MCF 10A (cell line): ENCODE data around the gene PPP1R3G. TPM values are rescaled to one million over a fixed set of nuclear protein-coding genes. Genes with fewer than 3 reads are reported as not detected.
A peak's percentile ranks its signal among the peaks of the same experiment; 100 is the strongest.

Source experiments
- BruUV-seq: library from RNA; stranded (reverse); fragments of 400-500 nt; replicated peaks from 2 replicates; lab custom pipeline; 2021; lab: Mats Ljungman, UMichigan
- CTCF ChIA-PET: fragments of 300-600 bp; sonication (Branson Sonifier 250); formaldehyde crosslinking; extraction: SDS; loops from one replicate; lab custom pipeline; 2021; ENCODE audit warnings: antibody characterized with exemption, inconsistent platforms; lab: Yijun Ruan, JAX
- POLR2A ChIA-PET: fragments of 300-600, 350-650 bp; sonication (Branson Sonifier 250); formaldehyde crosslinking; extraction: SDS; loops from one replicate; lab custom pipeline; 2020; ENCODE audit warnings: antibody characterized with exemption, inconsistent platforms; lab: Yijun Ruan, JAX
- DNase-seq: peaks from one replicate; pipeline ENCODE4 v3.0.0-alpha.2; 2018; ENCODE audit not compliant: unreplicated experiment
- H3K27ac Mint-ChIP-seq: one replicate; pipeline ENCODE4 v1.8.0; 2022; ENCODE audit warnings: mild to moderate bottlenecking, low read depth, mixed read lengths; ENCODE audit not compliant: unreplicated experiment
- H3K27me3 Mint-ChIP-seq: one replicate; pipeline ENCODE4 v1.8.0; 2022; ENCODE audit warnings: mixed read lengths; ENCODE audit not compliant: insufficient read depth, unreplicated experiment
- H3K36me3 Mint-ChIP-seq: one replicate; pipeline ENCODE4 v1.8.0; 2022; ENCODE audit warnings: mild to moderate bottlenecking, moderate library complexity, mixed read lengths; ENCODE audit not compliant: insufficient read depth, unreplicated experiment
- H3K4me1 Mint-ChIP-seq: one replicate; pipeline ENCODE4 v1.8.0; 2022; ENCODE audit warnings: mixed read lengths; ENCODE audit not compliant: insufficient read depth, unreplicated experiment
- H3K4me3 Mint-ChIP-seq: one replicate; pipeline ENCODE4 v1.8.0; 2022; ENCODE audit warnings: mild to moderate bottlenecking, moderate library complexity, mixed read lengths; ENCODE audit not compliant: unreplicated experiment
- H3K9me3 Mint-ChIP-seq: one replicate; pipeline ENCODE4 v1.8.0; 2022; ENCODE audit warnings: mixed read lengths; ENCODE audit not compliant: unreplicated experiment
- CTCF ChIP-seq: fragments of 200-600 bp; IDR thresholded peaks from one replicate; pipeline ENCODE4 v1.8.0; 2022; ENCODE audit warnings: antibody characterized with exemption, mild to moderate bottlenecking; ENCODE audit not compliant: unreplicated experiment
- intact Hi-C: fragments of 100-400 bp; cut with micrococcal nuclease; formaldehyde crosslinking; loops from 2 replicates; pipeline ENCODE4 v1.14.1; 2022
- total RNA-seq: library from RNA; stranded (reverse); gene quantifications from 2 replicates; pipeline ENCODE4 v1.2.3, GENCODE V29; 2022

PPP1R3G gene
- total RNA-seq, 1 experiment from 2014 or later, result 0.07 TPM

- Mint-ChIP-seq H3K9me3 (no peaks in the 10 kb centered on the region), H3K27me3 (no peaks in the 10 kb centered on the region), H3K4me1 (no peaks in the 10 kb centered on the region), H3K4me3 (no peak overlapping the region), H3K36me3 (no peaks in the 10 kb centered on the region), H3K27ac (no peak overlapping the region)
- intact Hi-C loops, result no loop called here
- POLR2A ChIA-PET, result no interaction called here
- peak; percentile 36 for TF ChIP-seq CTCF
- CTCF ChIA-PET, result no interaction called here
- BruUV-seq, result no TSS peak
- DNase-seq, result peak; percentile 31
Observed at GRCh38 chr6:5135788-5136376, 50.7 kb downstream of the PPP1R3G start.

- H3K4me1 Mint-ChIP-seq, result no peaks in the 10 kb centered on the region
- ChIA-PET POLR2A (no interaction called here), CTCF (no interaction called here)
- no peaks in the 10 kb centered on the region for H3K9me3 Mint-ChIP-seq
- no peaks in the 10 kb centered on the region for H3K36me3 Mint-ChIP-seq
- no TSS peak for BruUV-seq
- intact Hi-C loops, result no loop called here
- no peaks in the 10 kb centered on the region for H3K27me3 Mint-ChIP-seq
- DNase-seq, result no peak
- H3K27ac Mint-ChIP-seq, result no peak overlapping the region
- H3K4me3 Mint-ChIP-seq, result no peak overlapping the region
- TF ChIP-seq CTCF, result no peak
Observed at GRCh38 chr6:5136851-5137250, 51.7 kb downstream of the PPP1R3G start.

Other genes starting within 250 kb of the PPP1R3G start
- 22.9 and 34.8 TPM in 2 replicates for gene RPP40, start 81.3 kb upstream of the PPP1R3G start, total RNA-seq
- 31.6 and 36.1 TPM in 2 replicates for gene LYRM4, start 175.6 kb downstream of the PPP1R3G start, total RNA-seq
- gene FARS2, start 176.2 kb downstream of the PPP1R3G start, total RNA-seq, result 13.0 and 18.2 TPM in 2 replicates